Activated CD4-positive, alpha-beta memory T cell treated with anti-CD3 and anti-CD28 coated beads, Interleukin-2, amount 10 ng/mL, durations not matched to agents 7 days and 5 days (primary cell): ENCODE measurements around the gene TPMT. TPM values are rescaled to one million over a fixed set of nuclear protein-coding genes. Genes with fewer than 3 reads are reported as not detected.

ENCODE experiments used
- CTCF ChIA-PET: fragments of 350-600 bp; sonication (Branson Sonifier 250); formaldehyde crosslinking; loops from one replicate; lab custom pipeline; 2021; ENCODE audit warnings: antibody characterized with exemption, inconsistent platforms; lab: Charles Lee
- POLR2A ChIA-PET: fragments of 350-600 bp; sonication (Branson Sonifier 250); formaldehyde crosslinking; loops from one replicate; lab custom pipeline; 2021; ENCODE audit warnings: antibody characterized with exemption; lab: Charles Lee
- DNase-seq: peaks from one replicate; pipeline ENCODE4 v3.0.0-alpha.2; 2020
- H3K27ac Mint-ChIP-seq: one replicate; pipeline ENCODE4 v1.8.0; 2021; ENCODE audit warnings: mild to moderate bottlenecking, mixed read lengths
- H3K27me3 Mint-ChIP-seq: one replicate; pipeline ENCODE4 v1.8.0; 2021; ENCODE audit warnings: mixed read lengths
- H3K36me3 Mint-ChIP-seq: one replicate; pipeline ENCODE4 v1.8.0; 2021; ENCODE audit warnings: low read depth, mixed read lengths
- H3K4me1 Mint-ChIP-seq: one replicate; pipeline ENCODE4 v1.8.0; 2021; ENCODE audit warnings: mixed read lengths
- H3K4me3 Mint-ChIP-seq: one replicate; pipeline ENCODE4 v1.8.0; 2021; ENCODE audit warnings: mild to moderate bottlenecking, mixed read lengths
- H3K9me3 Mint-ChIP-seq: one replicate; pipeline ENCODE4 v1.8.0; 2021; ENCODE audit warnings: mixed read lengths
- total RNA-seq, 2 experiments: library from RNA; stranded (reverse); gene quantifications; one replicate each; pipeline ENCODE4 v1.2.3, GENCODE V29; 2021

Gene TPMT
- total RNA-seq, 2 experiments from 2014 or later, result 6.7 to 6.8 TPM

- H3K36me3 Mint-ChIP-seq, result no peaks in the 10 kb centered on the region
- H3K4me1 Mint-ChIP-seq, result no peaks in the 10 kb centered on the region
- H3K27ac Mint-ChIP-seq, result no peak overlapping the region
- ChIA-PET CTCF (no interaction called here), POLR2A (no interaction called here)
- H3K9me3 Mint-ChIP-seq, result no peaks in the 10 kb centered on the region
- H3K27me3 Mint-ChIP-seq, result peaks cover 26% of the 10 kb centered on the region
- H3K4me3 Mint-ChIP-seq, result no peak overlapping the region
- no peak for DNase-seq
Observed at GRCh38 chr6:18099511-18099910, 55.4 kb downstream of the TPMT start.

- H3K4me1 Mint-ChIP-seq, result no peaks in the 10 kb centered on the region
- no peak overlapping the region for H3K4me3 Mint-ChIP-seq
- H3K27me3 Mint-ChIP-seq, result peaks cover 8% of the 10 kb centered on the region
- no peaks in the 10 kb centered on the region for H3K36me3 Mint-ChIP-seq
- no peak for DNase-seq
- ChIA-PET POLR2A (no interaction called here), CTCF (no interaction called here)
- H3K27ac Mint-ChIP-seq, result no peak overlapping the region
- H3K9me3 Mint-ChIP-seq, result peaks cover 2% of the 10 kb centered on the region
Observed at GRCh38 chr6:18096423-18096822, 58.5 kb downstream of the TPMT start.

- POLR2A ChIA-PET, result no interaction called here
- no peak for DNase-seq
- Mint-ChIP-seq H3K27ac (no peak overlapping the region), H3K9me3 (peaks cover 2% of the 10 kb centered on the region), H3K4me3 (no peak overlapping the region), H3K27me3 (peaks cover 4% of the 10 kb centered on the region), H3K4me1 (no peaks in the 10 kb centered on the region), H3K36me3 (no peaks in the 10 kb centered on the region)
- CTCF ChIA-PET, result no interaction called here
Observed at GRCh38 chr6:18091382-18091781, 63.5 kb downstream of the TPMT start.

GRCh38 chr6:18090349-18090786 lies 64.5 kb downstream of the TPMT start:
- H3K27ac Mint-ChIP-seq, result no peak overlapping the region
- DNase-seq, result no peak
- ChIA-PET CTCF (no interaction called here), POLR2A (no interaction called here)
- no peak overlapping the region for H3K4me3 Mint-ChIP-seq
- H3K36me3 Mint-ChIP-seq, result no peaks in the 10 kb centered on the region
- no peaks in the 10 kb centered on the region for H3K4me1 Mint-ChIP-seq
- peaks cover 2% of the 10 kb centered on the region for H3K9me3 Mint-ChIP-seq
- H3K27me3 Mint-ChIP-seq, result peaks cover 5% of the 10 kb centered on the region

- no peaks in the 10 kb centered on the region for H3K4me1 Mint-ChIP-seq
- no peak overlapping the region for H3K4me3 Mint-ChIP-seq
- ChIA-PET CTCF (no interaction called here), POLR2A (no interaction called here)
- no peak for DNase-seq
- H3K9me3 Mint-ChIP-seq, result peaks cover 2% of the 10 kb centered on the region
- H3K36me3 Mint-ChIP-seq, result no peaks in the 10 kb centered on the region
- no peak overlapping the region for H3K27ac Mint-ChIP-seq
- peaks cover 4% of the 10 kb centered on the region for H3K27me3 Mint-ChIP-seq
Observed at GRCh38 chr6:18088419-18089296, 66.2 kb downstream of the TPMT start.

- Mint-ChIP-seq H3K4me3 (no peak overlapping the region), H3K36me3 (no peaks in the 10 kb centered on the region), H3K27ac (no peak overlapping the region), H3K4me1 (no peaks in the 10 kb centered on the region), H3K9me3 (peaks cover 2% of the 10 kb centered on the region), H3K27me3 (peaks cover 4% of the 10 kb centered on the region)
- ChIA-PET CTCF (no interaction called here), POLR2A (no interaction called here)
- no peak for DNase-seq
Observed at GRCh38 chr6:18087396-18088165, 67.3 kb downstream of the TPMT start.

- POLR2A ChIA-PET, result no interaction called here
- Mint-ChIP-seq H3K4me3 (no peak overlapping the region), H3K27ac (no peak overlapping the region), H3K27me3 (peaks cover 10% of the 10 kb centered on the region), H3K9me3 (peaks cover 6% of the 10 kb centered on the region), H3K4me1 (no peaks in the 10 kb centered on the region), H3K36me3 (peaks cover 2% of the 10 kb centered on the region)
- CTCF ChIA-PET, result no interaction called here
- DNase-seq, result no peak
Observed at GRCh38 chr6:18081025-18081668, 73.7 kb downstream of the TPMT start.

GRCh38 chr6:18080544-18080943 lies 74.3 kb downstream of the TPMT start:
- peaks cover 2% of the 10 kb centered on the region for H3K36me3 Mint-ChIP-seq
- peaks cover 10% of the 10 kb centered on the region for H3K9me3 Mint-ChIP-seq

GRCh38 chr6:18078866-18079265 lies 76.0 kb downstream of the TPMT start:
- no peak for DNase-seq
- CTCF ChIA-PET, result no interaction called here
- peaks cover 8% of the 10 kb centered on the region for H3K27me3 Mint-ChIP-seq
- POLR2A ChIA-PET, result no interaction called here
- no peaks in the 10 kb centered on the region for H3K4me1 Mint-ChIP-seq
- H3K27ac Mint-ChIP-seq, result no peak overlapping the region
- H3K9me3 Mint-ChIP-seq, result peaks cover 20% of the 10 kb centered on the region
- H3K36me3 Mint-ChIP-seq, result peaks cover 2% of the 10 kb centered on the region
- no peak overlapping the region for H3K4me3 Mint-ChIP-seq

More at GRCh38 chr6:18080544-18080943, 74.3 kb downstream of the TPMT start:
- ChIA-PET CTCF (no interaction called here), POLR2A (no interaction called here)
- H3K27ac Mint-ChIP-seq, result no peak overlapping the region
- H3K27me3 Mint-ChIP-seq, result peaks cover 10% of the 10 kb centered on the region
- H3K4me1 Mint-ChIP-seq, result no peaks in the 10 kb centered on the region
- H3K4me3 Mint-ChIP-seq, result no peak overlapping the region
- no peak for DNase-seq

Other genes with a start within 250 kb of the TPMT start
- gene KIF13A, start 167.4 kb downstream of the TPMT start, total RNA-seq, result not detected
- under 1 TPM; 0.15 to 0.20 TPM for gene NHLRC1, start 32.4 kb downstream of the TPMT start, total RNA-seq
- gene KDM1B, start 345 bp upstream of the TPMT start, total RNA-seq, result 10 to 100 TPM in 1 of 2 experiments, 1 to 10 TPM in 1; 9.1 to 10.8 TPM
- gene DEK, start 109.5 kb upstream of the TPMT start, total RNA-seq, result 100 to 1,000 TPM; 194 to 203 TPM
- 1 to 10 TPM; 1.3 to 2.0 TPM for gene RNF144B, start 232.3 kb upstream of the TPMT start, total RNA-seq